GF-D8 (cell line): Measurements from ENCODE around the gene ZNF697.
A peak's percentile ranks its signal among the peaks of the same experiment; 100 is the strongest.
"Not testable (repeated sequence)": the region's sequence is repeated elsewhere in the genome, so short reads cannot be mapped to it uniquely, and the experiment has no call there.

Experiments
- DNase-seq: peaks from one replicate; lab custom pipeline; 2025; lab: John Stamatoyannopoulos, UW

ZNF697 gene

GRCh38 chr1:119631433-119632102, 16.5 kb downstream of the ZNF697 start:
- DNase-seq: no peak

GRCh38 chr1:119631086-119631432, 17.0 kb downstream of the ZNF697 start:
- no peak for DNase-seq

GRCh38 chr1:119626841-119627240, 21.2 kb downstream of the ZNF697 start:
- no peak for DNase-seq

- DNase-seq: no peak
Observed at GRCh38 chr1:119626011-119626545, 22.0 kb downstream of the ZNF697 start.

- DNase-seq: no peak
Observed at GRCh38 chr1:119623678-119624077, 24.4 kb downstream of the ZNF697 start.

GRCh38 chr1:119623193-119623515, 24.9 kb downstream of the ZNF697 start:
- no peak for DNase-seq

GRCh38 chr1:119622311-119623192, 25.5 kb downstream of the ZNF697 start:
- DNase-seq: no peak

- no peak for DNase-seq
Observed at GRCh38 chr1:119621705-119622104, 26.4 kb downstream of the ZNF697 start.

GRCh38 chr1:119617751-119618691, 30.0 kb downstream of the ZNF697 start:
- DNase-seq: no peak

GRCh38 chr1:119616748-119617147, 31.3 kb downstream of the ZNF697 start:
- not testable (repeated sequence) for DNase-seq

GRCh38 chr1:119615100-119615499, 33.0 kb downstream of the ZNF697 start:
- DNase-seq: not testable (repeated sequence)

- peak; percentile 11 for DNase-seq
Observed at GRCh38 chr1:119613769-119614720, 34.0 kb downstream of the ZNF697 start.

GRCh38 chr1:119611701-119612113, 36.4 kb downstream of the ZNF697 start:
- no peak for DNase-seq

GRCh38 chr1:119608816-119609215, 39.2 kb downstream of the ZNF697 start:
- not testable (repeated sequence) for DNase-seq

- peak; percentile 47 for DNase-seq
Observed at GRCh38 chr1:119607087-119607807, 40.8 kb downstream of the ZNF697 start.

- DNase-seq: no peak
Observed at GRCh38 chr1:119606394-119606793, 41.7 kb downstream of the ZNF697 start.

GRCh38 chr1:119605686-119606085, 42.4 kb downstream of the ZNF697 start:
- no peak for DNase-seq

- not testable (repeated sequence) for DNase-seq
Observed at GRCh38 chr1:119605080-119605479, 43.0 kb downstream of the ZNF697 start.

GRCh38 chr1:119603695-119604094, 44.4 kb downstream of the ZNF697 start:
- no peak for DNase-seq

GRCh38 chr1:119603241-119603640, 44.8 kb downstream of the ZNF697 start:
- not testable (repeated sequence) for DNase-seq
